Activated B cell treated with CpG ODN at 0.5 μM for 24 hours (primary cell): ENCODE results near the gene PRDM2. TPM values are rescaled to one million over a fixed set of nuclear protein-coding genes. Genes with fewer than 3 reads are reported as not detected.

Experiments used
- ATAC-seq: fragments of 200-7000 bp; cut with Tn5 transposase; one replicate; pipeline ENCODE4 v1.10.0; 2021; ENCODE audit warnings: low read depth, mild to moderate bottlenecking, moderate library complexity
- CTCF ChIA-PET: fragments of 350-600 bp; sonication (Branson Sonifier 250); formaldehyde crosslinking; loops from one replicate; lab custom pipeline; 2021; ENCODE audit warnings: antibody characterized with exemption; lab: Charles Lee
- POLR2A ChIA-PET: fragments of 350-600 bp; sonication (Branson Sonifier 250); formaldehyde crosslinking; loops from one replicate; lab custom pipeline; 2021; ENCODE audit warnings: antibody characterized with exemption; lab: Charles Lee
- DNase-seq: peaks from one replicate; pipeline ENCODE4 v3.0.0; 2022
- H3K27ac Mint-ChIP-seq: one replicate; pipeline ENCODE4 v1.8.0; 2020; ENCODE audit warnings: mixed read lengths
- H3K27me3 Mint-ChIP-seq: one replicate; pipeline ENCODE4 v1.8.0; 2021; ENCODE audit warnings: mixed read lengths
- H3K36me3 Mint-ChIP-seq: one replicate; pipeline ENCODE4 v1.8.0; 2021; ENCODE audit warnings: low read depth, mixed read lengths
- H3K4me1 Mint-ChIP-seq: one replicate; pipeline ENCODE4 v1.8.0; 2021; ENCODE audit warnings: mixed read lengths
- H3K4me3 Mint-ChIP-seq: one replicate; pipeline ENCODE4 v1.8.0; 2020; ENCODE audit warnings: mild to moderate bottlenecking, mixed read lengths
- H3K9me3 Mint-ChIP-seq: one replicate; pipeline ENCODE4 v1.8.0; 2020; ENCODE audit warnings: mixed read lengths
- intact Hi-C: fragments of 100-400 bp; cut with micrococcal nuclease; formaldehyde crosslinking; loops from one replicate; pipeline ENCODE4 v1.15.1; 2024
- total RNA-seq: library from RNA; stranded (reverse); gene quantifications from 2 replicates; pipeline ENCODE4 v1.2.3, GENCODE V29; 2022
- TF ChIP-seq, protein P1 (sequence below): fragments of 200-600 bp; IDR thresholded peaks from one replicate; pipeline ENCODE4 v1.8.0; 2022; ENCODE audit warnings: antibody characterized with exemption, mild to moderate bottlenecking

The PRDM2 gene
- total RNA-seq, 1 donor from 2014 or later: 194 TPM

DNA sequence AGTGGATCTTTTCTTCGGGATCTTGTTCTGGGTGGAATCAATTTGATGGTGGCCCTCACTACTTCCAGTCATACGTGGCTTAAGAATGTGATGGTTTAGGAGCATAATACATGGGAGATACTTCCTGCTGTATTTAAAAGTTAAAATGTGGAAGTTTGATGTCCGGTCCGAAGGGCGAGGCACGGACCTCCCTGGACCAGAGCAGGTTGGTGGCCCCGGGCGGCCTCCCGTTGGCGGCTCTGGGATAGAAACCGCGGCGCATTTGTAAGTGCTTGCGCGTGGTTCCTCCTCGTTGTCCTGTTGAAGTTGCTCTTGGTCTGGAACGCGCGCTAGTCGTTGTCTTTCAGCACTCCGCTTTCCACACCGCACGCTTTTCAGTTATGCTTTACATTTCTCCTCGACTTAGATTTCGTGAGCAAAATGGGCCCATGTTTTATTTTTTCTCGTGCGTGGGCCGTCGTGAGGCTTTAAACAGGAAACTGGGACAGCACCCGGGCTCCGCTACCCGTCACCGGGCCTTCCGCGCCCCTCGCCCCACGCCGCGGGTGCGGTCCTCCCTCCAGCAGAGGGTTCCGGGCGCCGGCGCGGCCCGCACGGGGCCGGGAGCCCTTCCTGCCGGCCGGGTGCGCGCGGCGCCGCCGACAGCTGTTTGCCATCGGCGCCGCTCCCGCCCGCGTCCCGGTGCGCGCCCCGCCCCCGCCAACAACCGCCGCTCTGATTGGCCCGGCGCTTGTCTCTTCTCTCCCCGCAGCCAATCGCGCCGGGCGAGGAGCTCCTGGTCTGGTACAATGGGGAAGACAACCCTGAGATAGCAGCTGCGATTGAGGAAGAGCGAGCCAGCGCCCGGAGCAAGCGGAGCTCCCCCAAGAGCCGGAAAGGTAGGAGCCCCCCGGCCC is 48.9 kb downstream of the PRDM2 start:
- Mint-ChIP-seq H3K9me3 (no peaks in the 10 kb centered on the region), H3K27me3 (no peaks in the 10 kb centered on the region), H3K27ac (peak overlapping the region; percentile 94), H3K36me3 (peaks cover 62% of the 10 kb centered on the region), H3K4me3 (peak overlapping the region; percentile 85), H3K4me1 (peaks cover 55% of the 10 kb centered on the region)
- ChIA-PET POLR2A (interaction anchor here (0.8 to 2.8 kb wide), 14 partner anchors 9 to 83 kb away, joined by 3 to 64 read pairs (median 8); partner anchors contain the start of gene PRDM2), CTCF (interaction anchor here (0.7 to 1.5 kb wide), 5 partner anchors 8 to 83 kb away, joined by 3 to 7 read pairs (median 3); no protein-coding TSS in a partner anchor)
- ATAC-seq (peak; percentile 88), DNase-seq (peak; percentile 96)
- TF ChIP-seq, protein P1, sequence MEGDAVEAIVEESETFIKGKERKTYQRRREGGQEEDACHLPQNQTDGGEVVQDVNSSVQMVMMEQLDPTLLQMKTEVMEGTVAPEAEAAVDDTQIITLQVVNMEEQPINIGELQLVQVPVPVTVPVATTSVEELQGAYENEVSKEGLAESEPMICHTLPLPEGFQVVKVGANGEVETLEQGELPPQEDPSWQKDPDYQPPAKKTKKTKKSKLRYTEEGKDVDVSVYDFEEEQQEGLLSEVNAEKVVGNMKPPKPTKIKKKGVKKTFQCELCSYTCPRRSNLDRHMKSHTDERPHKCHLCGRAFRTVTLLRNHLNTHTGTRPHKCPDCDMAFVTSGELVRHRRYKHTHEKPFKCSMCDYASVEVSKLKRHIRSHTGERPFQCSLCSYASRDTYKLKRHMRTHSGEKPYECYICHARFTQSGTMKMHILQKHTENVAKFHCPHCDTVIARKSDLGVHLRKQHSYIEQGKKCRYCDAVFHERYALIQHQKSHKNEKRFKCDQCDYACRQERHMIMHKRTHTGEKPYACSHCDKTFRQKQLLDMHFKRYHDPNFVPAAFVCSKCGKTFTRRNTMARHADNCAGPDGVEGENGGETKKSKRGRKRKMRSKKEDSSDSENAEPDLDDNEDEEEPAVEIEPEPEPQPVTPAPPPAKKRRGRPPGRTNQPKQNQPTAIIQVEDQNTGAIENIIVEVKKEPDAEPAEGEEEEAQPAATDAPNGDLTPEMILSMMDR: no peak
- intact Hi-C loops: loop anchor here (1.0 to 2.0 kb wide), 4 partner anchors 16 to 82 kb away; no protein-coding TSS in a partner anchor

DNA sequence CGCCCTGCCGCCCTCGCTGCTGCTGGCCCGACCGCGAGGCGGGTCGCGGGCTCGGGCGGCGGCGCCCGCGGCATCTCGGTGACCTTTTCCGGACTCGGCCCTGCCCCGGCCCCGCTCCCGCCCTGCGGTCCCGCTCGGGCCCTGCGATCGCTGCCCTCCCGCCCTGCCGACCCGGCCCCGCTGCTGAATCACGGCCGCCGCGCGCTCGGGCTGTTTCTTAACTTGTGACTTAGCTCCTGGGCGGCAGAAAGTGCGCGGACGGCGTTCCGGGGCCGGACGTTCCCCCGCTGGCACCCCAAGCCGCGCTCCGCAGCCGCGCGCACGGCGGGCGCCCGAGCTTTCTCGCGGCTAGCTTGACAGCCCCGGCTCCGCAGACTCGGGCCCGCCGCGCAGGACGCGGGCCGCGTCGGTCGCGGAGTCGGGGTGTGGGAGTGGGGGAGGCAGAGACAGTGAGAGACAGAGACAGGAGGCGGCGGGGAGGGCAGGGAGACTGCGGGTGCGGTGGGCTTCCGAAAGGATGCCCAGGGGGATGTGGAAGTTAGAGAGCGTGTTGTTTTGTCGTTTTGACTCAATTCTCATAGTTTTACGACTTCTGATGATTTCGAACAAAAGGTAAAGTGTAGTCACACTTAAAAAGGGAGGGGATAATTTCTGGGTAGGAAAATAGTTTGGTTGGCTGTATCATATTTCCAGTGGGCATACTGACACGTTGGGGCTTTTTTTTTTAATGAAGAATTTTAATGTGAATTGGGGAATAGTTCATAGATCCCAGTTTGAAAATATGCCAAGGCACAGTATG is 49.8 kb downstream of the PRDM2 start:
- TF ChIP-seq, protein P1: no peak
- peaks cover 63% of the 10 kb centered on the region for H3K4me1 Mint-ChIP-seq
- H3K36me3 Mint-ChIP-seq: peaks cover 65% of the 10 kb centered on the region
- ChIA-PET CTCF (interaction anchor here (0.7 to 1.5 kb wide), 5 partner anchors 7 to 84 kb away, joined by 3 to 7 read pairs (median 3); no protein-coding TSS in a partner anchor), POLR2A (interaction anchor here (0.7 to 2.8 kb wide), 13 partner anchors 8 to 84 kb away, joined by 3 to 64 read pairs (median 7); partner anchors contain the start of gene PRDM2)
- H3K27me3 Mint-ChIP-seq: no peaks in the 10 kb centered on the region
- ATAC-seq (peak; percentile 9), DNase-seq (no peak)
- no peaks in the 10 kb centered on the region for H3K9me3 Mint-ChIP-seq
- H3K4me3 Mint-ChIP-seq: peak overlapping the region; percentile 91
- intact Hi-C loops: loop anchor here (1.0 to 2.0 kb wide), 4 partner anchors 15 to 82 kb away; no protein-coding TSS in a partner anchor
- H3K27ac Mint-ChIP-seq: peak overlapping the region; percentile 86

DNA sequence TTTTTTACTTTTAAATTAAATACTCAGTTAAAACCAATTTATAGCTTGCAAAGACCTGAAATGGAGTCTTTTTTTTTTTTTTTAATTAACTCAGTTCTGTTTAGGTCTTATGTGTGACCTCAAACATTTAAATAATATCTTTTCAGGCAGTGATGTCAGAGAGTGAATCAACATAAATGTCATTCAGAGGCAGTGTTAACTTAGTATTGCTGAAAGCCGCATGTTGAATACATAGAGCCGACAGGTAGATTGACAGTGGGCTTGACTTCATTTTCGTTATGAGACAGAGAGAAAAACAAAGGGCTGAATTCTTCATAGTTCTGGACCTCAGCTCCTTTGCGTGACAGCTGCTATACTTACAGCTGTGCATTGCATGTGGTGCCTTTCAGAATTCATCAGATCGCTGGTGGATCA is 51.5 kb downstream of the PRDM2 start:
- Mint-ChIP-seq H3K27me3 (no peaks in the 10 kb centered on the region), H3K27ac (no peak overlapping the region), H3K4me3 (peak overlapping the region; percentile 25), H3K9me3 (no peaks in the 10 kb centered on the region), H3K4me1 (peaks cover 74% of the 10 kb centered on the region), H3K36me3 (peaks cover 60% of the 10 kb centered on the region)
- ATAC-seq (no peak), DNase-seq (no peak)
- TF ChIP-seq, protein P1: no peak
- CTCF ChIA-PET: interaction anchor here (1.3 kb wide), 1 partner anchor 26 kb away, joined by 4 read pairs; no protein-coding TSS in a partner anchor
- intact Hi-C loops: no loop called here
- POLR2A ChIA-PET: interaction anchor here (1.0 to 1.6 kb wide), 4 partner anchors 20 to 51 kb away, joined by 3 to 7 read pairs (median 4); no protein-coding TSS in a partner anchor

DNA sequence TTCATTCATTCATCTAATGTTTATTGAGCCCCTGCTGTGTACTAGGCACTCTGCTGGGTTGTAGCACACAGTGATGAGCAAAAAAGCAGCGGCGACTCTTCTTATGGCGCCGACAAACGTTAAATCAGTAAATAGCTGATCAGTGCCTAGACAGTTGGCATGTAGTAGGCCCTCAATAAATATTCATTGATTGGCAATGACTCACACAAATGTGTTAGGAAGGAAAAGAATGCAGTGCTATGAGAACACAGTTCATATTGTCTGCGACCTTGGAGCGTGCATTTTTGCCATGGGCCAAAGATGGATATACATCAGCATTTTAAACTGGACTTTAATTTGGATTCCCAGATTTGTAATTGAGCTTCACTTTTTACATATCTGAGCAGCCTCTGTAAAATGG is 52.0 kb downstream of the PRDM2 start:
- intact Hi-C loops: no loop called here
- ATAC-seq (no peak), DNase-seq (no peak)
- ChIA-PET CTCF (interaction anchor here (1.3 kb wide), 1 partner anchor 27 kb away, joined by 4 read pairs; no protein-coding TSS in a partner anchor), POLR2A (interaction anchor here (1.1 to 1.6 kb wide), 3 partner anchors 21 to 51 kb away, joined by 3 to 7 read pairs (median 3); no protein-coding TSS in a partner anchor)
- Mint-ChIP-seq H3K9me3 (no peaks in the 10 kb centered on the region), H3K4me1 (peaks cover 78% of the 10 kb centered on the region), H3K36me3 (peaks cover 62% of the 10 kb centered on the region), H3K27ac (no peak overlapping the region), H3K27me3 (no peaks in the 10 kb centered on the region), H3K4me3 (peak overlapping the region; percentile 56)
- TF ChIP-seq, protein P1: no peak
